HFFc6 (cell line): ENCODE measurements around the gene ADAM12. TPM values are rescaled to one million over a fixed set of nuclear protein-coding genes. Genes with fewer than 3 reads are reported as not detected.

Source experiments
- DNase-seq: peaks from one replicate; pipeline ENCODE4 v3.0.0-alpha.2; 2018
- H3K27ac Mint-ChIP-seq: 2 replicates; pipeline ENCODE4 v1.8.0; 2020; ENCODE audit warnings: mild to moderate bottlenecking, mixed read lengths
- H3K27me3 Mint-ChIP-seq: 2 replicates; pipeline ENCODE4 v1.8.0; 2021; ENCODE audit warnings: mild to moderate bottlenecking, moderate library complexity, mixed read lengths; ENCODE audit not compliant: insufficient read depth
- H3K36me3 Mint-ChIP-seq: 2 replicates; pipeline ENCODE4 v1.8.0; 2021; ENCODE audit warnings: low read depth, mixed read lengths
- H3K4me1 Mint-ChIP-seq: 2 replicates; pipeline ENCODE4 v1.8.0; 2020; ENCODE audit warnings: low read depth, mixed read lengths
- H3K4me3 Mint-ChIP-seq: 2 replicates; pipeline ENCODE4 v1.8.0; 2020; ENCODE audit warnings: mild to moderate bottlenecking, moderate library complexity, mixed read lengths
- H3K9me3 Mint-ChIP-seq: 2 replicates; pipeline ENCODE4 v1.8.0; 2020; ENCODE audit warnings: mild to moderate bottlenecking, mixed read lengths
- CTCF ChIP-seq: fragments of 200-600 bp; sonication (generic); IDR thresholded peaks from 2 replicates; pipeline ENCODE4 v1.5.0; 2021; ENCODE audit warnings: antibody characterized with exemption, mild to moderate bottlenecking
- total RNA-seq, 6 experiments: library from RNA; stranded (reverse); fragmentation: NEBNext Ultra II Directional; extraction: Animal tissue kit (Norgen Biotek cat#: 25700); gene quantifications; 2 replicates in 1 of 6; 3 replicates in 5 of 6; pipeline ENCODE4 v1.2.3, GENCODE V29; 2021

ADAM12 gene
- total RNA-seq, 6 experiments from 2014 or later, result 7.5 to 12.5 (median 11.5) TPM

GRCh38 chr10:126239844-126240243 is 148.4 kb downstream of the ADAM12 start:
- peaks cover 6% of the 10 kb centered on the region; the same call in 1 of the 2 replicates for H3K4me1 Mint-ChIP-seq
- no peak overlapping the region for H3K27ac Mint-ChIP-seq

GRCh38 chr10:126235979-126236851 is 152.1 kb downstream of the ADAM12 start:
- no peak for TF ChIP-seq CTCF

More at GRCh38 chr10:126239844-126240243, 148.4 kb downstream of the ADAM12 start:
- no peak for TF ChIP-seq CTCF
- Mint-ChIP-seq H3K27me3 (no peaks in the 10 kb centered on the region), H3K4me3 (no peak overlapping the region), H3K9me3 (no peaks in the 10 kb centered on the region), H3K36me3 (no peaks in the 10 kb centered on the region)
- DNase-seq, result no peak

GRCh38 chr10:126235091-126235978 is 152.9 kb downstream of the ADAM12 start:
- Mint-ChIP-seq H3K27me3 (peaks cover 4% of the 10 kb centered on the region; the same call in 1 of the 2 replicates), H3K4me3 (no peak overlapping the region), H3K27ac (no peak overlapping the region), H3K4me1 (peaks cover 5% of the 10 kb centered on the region; the same call in 1 of the 2 replicates), H3K36me3 (no peaks in the 10 kb centered on the region), H3K9me3 (no peaks in the 10 kb centered on the region)
- TF ChIP-seq CTCF, result no peak
- DNase-seq, result no peak

More at GRCh38 chr10:126235979-126236851, 152.1 kb downstream of the ADAM12 start:
- H3K27me3 Mint-ChIP-seq, result peaks cover 4% of the 10 kb centered on the region; the same call in 1 of the 2 replicates
- no peak overlapping the region for H3K4me3 Mint-ChIP-seq
- H3K36me3 Mint-ChIP-seq, result no peaks in the 10 kb centered on the region
- H3K9me3 Mint-ChIP-seq, result no peaks in the 10 kb centered on the region
- no peak for DNase-seq
- peaks cover 10% of the 10 kb centered on the region; the same call in 1 of the 2 replicates for H3K4me1 Mint-ChIP-seq
- no peak overlapping the region for H3K27ac Mint-ChIP-seq

GRCh38 chr10:126234630-126235029 is 153.6 kb downstream of the ADAM12 start:
- H3K4me1 Mint-ChIP-seq, result peaks cover 5% of the 10 kb centered on the region; the same call in 1 of the 2 replicates
- no peaks in the 10 kb centered on the region for H3K9me3 Mint-ChIP-seq
- no peak for TF ChIP-seq CTCF
- DNase-seq, result no peak
- no peak overlapping the region for H3K4me3 Mint-ChIP-seq
- H3K36me3 Mint-ChIP-seq, result no peaks in the 10 kb centered on the region
- H3K27me3 Mint-ChIP-seq, result peaks cover 5% of the 10 kb centered on the region; the same call in 1 of the 2 replicates
- H3K27ac Mint-ChIP-seq, result no peak overlapping the region
